HL-60/S4 (cell line): ENCODE data around the gene C11orf71.

Experiments
- in situ Hi-C: fragments of 300-500 bp; cut with MboI; formaldehyde crosslinking; loops from 2 replicates; pipeline ENCODE4 v1.14.3; 2022; ENCODE audit warnings: low sequenced_read_pairs

C11orf71 gene

GRCh38 chr11:114359342-114359741 is 41.0 kb downstream of the C11orf71 start:
- in situ Hi-C loops = no loop called here

- in situ Hi-C loops = no loop called here
Measured at GRCh38 chr11:114358716-114359115, 41.6 kb downstream of the C11orf71 start.

DNA sequence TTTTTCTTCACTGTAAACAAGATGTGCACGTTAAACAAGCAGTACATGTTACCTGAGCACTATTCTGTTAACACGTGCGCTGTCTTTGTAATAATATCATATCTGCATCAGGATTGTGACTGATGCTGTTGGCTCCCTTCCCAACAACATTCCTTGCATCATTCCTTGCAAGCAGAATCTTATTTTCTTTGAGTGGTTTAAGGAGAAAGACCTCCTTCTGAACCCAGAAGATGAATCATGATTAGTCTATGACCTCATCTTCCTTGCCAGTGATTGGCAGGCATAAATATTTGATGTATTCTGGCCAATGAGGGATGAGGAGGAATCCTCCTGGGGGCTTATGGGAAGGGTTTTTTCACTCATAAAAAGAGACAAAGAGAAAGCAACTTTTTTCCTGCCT is 46.2 kb downstream of the C11orf71 start:
- in situ Hi-C loops = no loop called here

DNA sequence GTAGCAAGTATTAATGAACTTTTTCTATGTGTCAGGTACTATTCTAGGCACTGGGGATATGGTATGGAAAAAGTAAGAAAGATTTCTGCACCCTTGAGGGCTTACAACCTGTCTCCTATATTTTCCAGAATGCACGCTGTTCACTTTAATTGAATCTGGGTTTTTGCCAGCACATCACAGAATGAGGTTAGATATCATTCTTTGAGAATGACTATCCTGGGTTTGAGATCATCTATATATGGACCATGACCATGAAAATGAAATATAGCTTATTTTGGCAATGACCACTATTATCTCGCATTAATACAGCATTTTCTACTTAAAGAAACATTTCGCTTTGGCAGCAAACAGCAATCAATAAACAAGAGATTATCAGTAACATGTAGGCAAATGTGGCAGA is 46.9 kb downstream of the C11orf71 start:
- in situ Hi-C loops = no loop called here

- in situ Hi-C loops = no loop called here
Measured at GRCh38 chr11:114350022-114350421, 50.3 kb downstream of the C11orf71 start.
